ENCODE measurements around the gene BMERB1. TPM values are rescaled to one million over a fixed set of nuclear protein-coding genes. Genes with fewer than 3 reads are reported as not detected.

BMERB1 gene
- total and polyA plus RNA-seq, 2 experiments from 2014 or later: 17.3 to 28.1 TPM

- H3K9me2 ChIP-seq (ENCODE audit: insufficient read depth): no peaks in the 10 kb centered on the region
- no peak for ATAC-seq
- H3K4me3 ChIP-seq: no peak overlapping the region
- no peaks in the 10 kb centered on the region for H3F3A ChIP-seq (replicated peaks; ENCODE audit: low read depth)
- Mint-ChIP-seq H3K4me1 (peaks cover 6% of the 10 kb centered on the region; the same call in 2 of the 3 replicates), H3K36me3 (ENCODE audit: low read depth) (peaks cover 46% of the 10 kb centered on the region), H3K4me3 (no peak overlapping the region), H3K27ac (no peak overlapping the region), H3K27me3 (ENCODE audit: insufficient read depth, low read depth, poor library complexity) (peaks cover 8% of the 10 kb centered on the region), H3K9me3 (no peaks in the 10 kb centered on the region)
- peaks cover 33% of the 10 kb centered on the region for H3K36me3 ChIP-seq (ENCODE audit: insufficient read depth)
- H3K79me2 ChIP-seq (replicated peaks; ENCODE audit: insufficient read depth): no peaks in the 10 kb centered on the region
- DNase-seq (ENCODE audit: low spot score): no peak
- H2AFZ ChIP-seq: no peak overlapping the region
- H3K27ac ChIP-seq (ENCODE audit: low read depth): no peak overlapping the region
- TF ChIP-seq REST (IDR thresholded peaks at IDR 0.05; ENCODE audit: unreplicated experiment) (no peak), CTCF (conservative IDR thresholded peaks at IDR 0.05; ENCODE audit: low read depth in 2 of 2) (no peak), EZH2 (IDR thresholded peaks at IDR 0.05; ENCODE audit: low read depth, unreplicated experiment) (no peak), EZH2phosphoT487 (IDR thresholded peaks at IDR 0.05; ENCODE audit: unreplicated experiment) (no peak), NANOG (IDR thresholded peaks at IDR 0.05; ENCODE audit: borderline replicate concordance) (no peak), STAT1 (IDR thresholded peaks at IDR 0.05; ENCODE audit: unreplicated experiment) (no peak)
- no peaks in the 10 kb centered on the region for H3K27me3 ChIP-seq (ENCODE audit: insufficient read depth)
- H3K4me2 ChIP-seq: no peak overlapping the region
- H3K4me1 ChIP-seq (ENCODE audit: insufficient read depth): no peaks in the 10 kb centered on the region
- peaks cover 8% of the 10 kb centered on the region; the same call in 1 of the 2 replicates for H4K20me1 ChIP-seq (replicated peaks; ENCODE audit: insufficient read depth)
These were observed 174.3 kb downstream of the BMERB1 start for GRCh38 chr16:15608398-15609285.

GRCh38 chr16:15609286-15609649 is 174.9 kb downstream of the BMERB1 start:
- no peak overlapping the region for H3K4me3 Mint-ChIP-seq
- H3K27me3 ChIP-seq (ENCODE audit: insufficient read depth): no peaks in the 10 kb centered on the region
- H3K4me2 ChIP-seq: no peak overlapping the region
- H4K20me1 ChIP-seq (replicated peaks; ENCODE audit: insufficient read depth): 0 out of 2 replicates have a peak, but pooled peaks cover 4% of the 10 kb centered on the region
- no peak overlapping the region for H3K4me3 ChIP-seq
- no peaks in the 10 kb centered on the region for H3K9me2 ChIP-seq (ENCODE audit: insufficient read depth)
- TF ChIP-seq EZH2phosphoT487 (IDR thresholded peaks at IDR 0.05; ENCODE audit: unreplicated experiment): no peak
- H3K36me3 ChIP-seq (ENCODE audit: insufficient read depth): peaks cover 30% of the 10 kb centered on the region
- H3K27me3 Mint-ChIP-seq (ENCODE audit: insufficient read depth, low read depth, poor library complexity): peaks cover 8% of the 10 kb centered on the region
- H3K4me1 Mint-ChIP-seq: peaks cover 6% of the 10 kb centered on the region; the same call in 2 of the 3 replicates
- H3K79me2 ChIP-seq (replicated peaks; ENCODE audit: insufficient read depth): no peaks in the 10 kb centered on the region
- no peaks in the 10 kb centered on the region for H3K9me3 Mint-ChIP-seq
- H3K27ac Mint-ChIP-seq: no peak overlapping the region
- peaks cover 45% of the 10 kb centered on the region for H3K36me3 Mint-ChIP-seq (ENCODE audit: low read depth)
- DNase-seq (ENCODE audit: low spot score): no peak
- ATAC-seq: no peak
- no peak overlapping the region for H3K27ac ChIP-seq (ENCODE audit: low read depth)
- no peaks in the 10 kb centered on the region for H3K4me1 ChIP-seq (ENCODE audit: insufficient read depth)
- no peak overlapping the region for H2AFZ ChIP-seq
- H3F3A ChIP-seq (replicated peaks; ENCODE audit: low read depth): no peaks in the 10 kb centered on the region
